Measurements from ENCODE around the gene MAML2.
A peak's percentile ranks its signal among the peaks of the same experiment; 100 is the strongest.

MAML2 gene

GRCh38 chr11:96278039-96278897 is 64.7 kb downstream of the MAML2 start:
- DNase-seq (ENCODE audit: extremely low read depth, low read depth), result peak; percentile 65

GRCh38 chr11:96277696-96278038 is 65.3 kb downstream of the MAML2 start:
- no peak for TF ChIP-seq CTCF (IDR thresholded peaks at IDR 0.05; ENCODE audit: low read depth, low read length)
- DNase-seq (ENCODE audit: extremely low read depth, low read depth), result no peak

More at GRCh38 chr11:96278039-96278897, 64.7 kb downstream of the MAML2 start:
- no peak for TF ChIP-seq CTCF (IDR thresholded peaks at IDR 0.05; ENCODE audit: low read depth, low read length)

- TF ChIP-seq CTCF (IDR thresholded peaks at IDR 0.05; ENCODE audit: low read depth, low read length), result no peak
- DNase-seq (ENCODE audit: extremely low read depth, low read depth), result no peak
These were observed 66.2 kb downstream of the MAML2 start for GRCh38 chr11:96276836-96277235.

GRCh38 chr11:96275801-96276594 is 67.0 kb downstream of the MAML2 start:
- TF ChIP-seq CTCF (IDR thresholded peaks at IDR 0.05; ENCODE audit: low read depth, low read length), result no peak
- DNase-seq (ENCODE audit: extremely low read depth, low read depth), result no peak

- no peak for TF ChIP-seq CTCF (IDR thresholded peaks at IDR 0.05; ENCODE audit: low read depth, low read length)
- DNase-seq (ENCODE audit: extremely low read depth, low read depth), result no peak
These were observed 69.5 kb downstream of the MAML2 start for GRCh38 chr11:96273507-96273906.

GRCh38 chr11:96272529-96273222 is 70.3 kb downstream of the MAML2 start:
- no peak for TF ChIP-seq CTCF (IDR thresholded peaks at IDR 0.05; ENCODE audit: low read depth, low read length)
- no peak for DNase-seq (ENCODE audit: extremely low read depth, low read depth)
